Panc1 (cell line): ENCODE measurements around the gene MTUS2. TPM values are rescaled to one million over a fixed set of nuclear protein-coding genes. Genes with fewer than 3 reads are reported as not detected.

Experiments
- ATAC-seq: fragments of 200-7000 bp; cut with Tn5 transposase; 2 replicates; pipeline ENCODE4 v1.9.1; 2020; ENCODE audit warnings: mild to moderate bottlenecking, moderate library complexity
- BruUV-seq: library from RNA; stranded (reverse); fragments of 400-500 nt; replicated peaks from 2 replicates; lab custom pipeline; 2021; lab: Mats Ljungman, UMichigan
- CTCF ChIA-PET: fragments of 300-600 bp; sonication (Branson Sonifier 250); formaldehyde crosslinking; loops from one replicate; lab custom pipeline; 2022; ENCODE audit warnings: antibody characterized with exemption; lab: Charles Lee
- POLR2A ChIA-PET: fragments of 300-600 bp; sonication (Branson Sonifier 250); formaldehyde crosslinking; loops from one replicate; lab custom pipeline; 2022; ENCODE audit warnings: antibody characterized with exemption; lab: Charles Lee
- DNase-seq: peaks from one replicate; pipeline ENCODE4 v3.0.0-alpha.2; 2010; ENCODE audit warnings: low read depth, low spot score
- H3K27ac ChIP-seq: 2 replicates; pipeline ENCODE4 v1.5.1; 2011; ENCODE audit warnings: mild to moderate bottlenecking, low read length, inconsistent platforms
- H3K27me3 ChIP-seq: fragments of 200-500 bp; sonication (Bioruptor generic); 2 replicates; pipeline ENCODE4 v1.6.0; 2014; ENCODE audit warnings: low read length, inconsistent platforms; ENCODE audit not compliant: control insufficient read depth, insufficient read depth
- H3K36me3 ChIP-seq: fragments of 200-500 bp; sonication (Bioruptor generic); 2 replicates; pipeline ENCODE4 v1.5.1; 2014; ENCODE audit warnings: inconsistent platforms, mild to moderate bottlenecking, low read length, moderate library complexity; ENCODE audit not compliant: control insufficient read depth, insufficient read depth
- H3K4me1 ChIP-seq: 2 replicates; pipeline ENCODE4 v1.5.1; 2011; ENCODE audit warnings: inconsistent platforms, mild to moderate bottlenecking, low read length, moderate library complexity; ENCODE audit not compliant: control insufficient read depth, insufficient read depth
- H3K4me3 ChIP-seq, 2 experiments: 2 replicates each; pipeline ENCODE4 v1.5.1; 2011 to 2012; ENCODE audit warnings: low read depth in 2 of 2, low read length in 2 of 2, mild to moderate bottlenecking in 2 of 2, inconsistent platforms in 1 of 2, moderate library complexity in 1 of 2
- H3K9me3 ChIP-seq: fragments of 200-500 bp; sonication (Bioruptor generic); 2 replicates; pipeline ENCODE4 v1.5.1; 2014; ENCODE audit warnings: low read depth, mild to moderate bottlenecking, inconsistent platforms, low read length, moderate library complexity; ENCODE audit not compliant: control insufficient read depth, insufficient read depth
- POLR2AphosphoS5 ChIP-seq: IDR thresholded peaks from 2 replicates; pipeline ENCODE4 v1.6.1; 2012; ENCODE audit warnings: mild to moderate bottlenecking, low read depth, low read length, moderate library complexity
- SIN3A ChIP-seq: IDR thresholded peaks from 2 replicates; pipeline ENCODE4 v1.6.1; 2012; ENCODE audit warnings: low read depth, mild to moderate bottlenecking, low read length, moderate library complexity, borderline replicate concordance; ENCODE audit not compliant: insufficient read depth
- TCF7L2 ChIP-seq: IDR thresholded peaks from 2 replicates; pipeline ENCODE4 v1.6.1; 2011; ENCODE audit warnings: mild to moderate bottlenecking, low read depth, low read length, inconsistent platforms
- in situ Hi-C: cut with HindIII; loops from 2 replicates; pipeline ENCODE4 v1.10.0; 2016; ENCODE audit warnings: low sequenced_read_pairs, low pct_unique_long_range_greater_than_20kb
- intact Hi-C: fragments of 100-400 bp; cut with micrococcal nuclease; formaldehyde crosslinking; loops from one replicate; pipeline ENCODE4 v1.10.0; 2022; ENCODE audit not compliant: unreplicated experiment
- total RNA-seq: library from RNA; stranded (reverse); gene quantifications from one replicate; pipeline ENCODE4 v1.2.1, GENCODE V29; 2021; ENCODE audit not compliant: unreplicated experiment
- TF ChIP-seq, protein P1 (sequence below), 2 experiments: IDR thresholded peaks; 2 replicates each; pipeline ENCODE4 v1.6.1; 2011 to 2012; ENCODE audit warnings: low read depth in 2 of 2, control low read depth in 1 of 2, low read length in 1 of 2, mild to moderate bottlenecking in 1 of 2, moderate library complexity in 1 of 2; ENCODE audit not compliant: insufficient read depth in 1 of 2
- TF ChIP-seq, protein P2 (sequence below): fragments of 450-650 bp; IDR thresholded peaks from 2 replicates; pipeline ENCODE4 v1.5.1; 2017; ENCODE audit warnings: mild to moderate bottlenecking

Gene MTUS2
- total RNA-seq, 1 experiment from 2014 or later, result 0.05 TPM

DNA sequence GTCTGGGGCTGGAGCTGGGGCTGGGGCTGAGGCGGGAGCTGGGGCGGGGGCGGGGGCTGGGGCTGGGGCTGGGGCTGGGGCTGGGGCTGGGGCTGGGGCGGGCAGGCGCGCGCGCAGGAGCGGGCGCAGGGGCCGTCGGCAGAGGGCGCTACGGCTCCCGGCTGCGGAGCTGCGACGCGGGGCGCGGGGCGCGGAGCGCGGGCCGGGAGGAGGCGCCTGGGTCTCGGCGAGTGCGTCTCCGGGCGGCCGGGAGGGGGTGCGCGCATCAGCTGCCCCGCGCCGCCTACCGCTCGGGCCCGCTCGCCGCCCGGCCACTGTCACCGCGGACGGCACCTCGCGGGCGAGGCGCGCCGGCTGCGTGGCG lies 422 bp upstream of the MTUS2 start:
- BruUV-seq, result no TSS peak
- in situ Hi-C loops, result no loop called here
- ChIA-PET POLR2A (no interaction called here), CTCF (interaction anchor here (0.7 kb wide), 1 partner anchor 128 kb away, joined by 3 read pairs; no protein-coding TSS in a partner anchor)
- Histone ChIP-seq H3K36me3 (no peaks in the 10 kb centered on the region), H3K9me3 (no peaks in the 10 kb centered on the region), H3K4me1 (no peaks in the 10 kb centered on the region), H3K4me3 (peak overlapping the region in 1 of 2 experiments; percentile 25; a peak in 2 of 4 replicates), H3K27me3 (peaks cover 14% of the 10 kb centered on the region), H3K27ac (no peak overlapping the region)
- DNase-seq, result no peak
- intact Hi-C loops, result loop anchor here (5.0 kb wide), 1 partner anchor 543 kb away; no protein-coding TSS in a partner anchor
- ATAC-seq, result peak; percentile 93
- TF ChIP-seq, protein P1, sequence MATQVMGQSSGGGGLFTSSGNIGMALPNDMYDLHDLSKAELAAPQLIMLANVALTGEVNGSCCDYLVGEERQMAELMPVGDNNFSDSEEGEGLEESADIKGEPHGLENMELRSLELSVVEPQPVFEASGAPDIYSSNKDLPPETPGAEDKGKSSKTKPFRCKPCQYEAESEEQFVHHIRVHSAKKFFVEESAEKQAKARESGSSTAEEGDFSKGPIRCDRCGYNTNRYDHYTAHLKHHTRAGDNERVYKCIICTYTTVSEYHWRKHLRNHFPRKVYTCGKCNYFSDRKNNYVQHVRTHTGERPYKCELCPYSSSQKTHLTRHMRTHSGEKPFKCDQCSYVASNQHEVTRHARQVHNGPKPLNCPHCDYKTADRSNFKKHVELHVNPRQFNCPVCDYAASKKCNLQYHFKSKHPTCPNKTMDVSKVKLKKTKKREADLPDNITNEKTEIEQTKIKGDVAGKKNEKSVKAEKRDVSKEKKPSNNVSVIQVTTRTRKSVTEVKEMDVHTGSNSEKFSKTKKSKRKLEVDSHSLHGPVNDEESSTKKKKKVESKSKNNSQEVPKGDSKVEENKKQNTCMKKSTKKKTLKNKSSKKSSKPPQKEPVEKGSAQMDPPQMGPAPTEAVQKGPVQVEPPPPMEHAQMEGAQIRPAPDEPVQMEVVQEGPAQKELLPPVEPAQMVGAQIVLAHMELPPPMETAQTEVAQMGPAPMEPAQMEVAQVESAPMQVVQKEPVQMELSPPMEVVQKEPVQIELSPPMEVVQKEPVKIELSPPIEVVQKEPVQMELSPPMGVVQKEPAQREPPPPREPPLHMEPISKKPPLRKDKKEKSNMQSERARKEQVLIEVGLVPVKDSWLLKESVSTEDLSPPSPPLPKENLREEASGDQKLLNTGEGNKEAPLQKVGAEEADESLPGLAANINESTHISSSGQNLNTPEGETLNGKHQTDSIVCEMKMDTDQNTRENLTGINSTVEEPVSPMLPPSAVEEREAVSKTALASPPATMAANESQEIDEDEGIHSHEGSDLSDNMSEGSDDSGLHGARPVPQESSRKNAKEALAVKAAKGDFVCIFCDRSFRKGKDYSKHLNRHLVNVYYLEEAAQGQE (IDR thresholded peaks at IDR 0.05; ENCODE audit: insufficient read depth in 1 of 2, low read depth in 2 of 2, low read length in 1 of 2), result no peak
- TF ChIP-seq POLR2AphosphoS5 (no peak), TCF7L2 (no peak)
- TF ChIP-seq, protein P2, sequence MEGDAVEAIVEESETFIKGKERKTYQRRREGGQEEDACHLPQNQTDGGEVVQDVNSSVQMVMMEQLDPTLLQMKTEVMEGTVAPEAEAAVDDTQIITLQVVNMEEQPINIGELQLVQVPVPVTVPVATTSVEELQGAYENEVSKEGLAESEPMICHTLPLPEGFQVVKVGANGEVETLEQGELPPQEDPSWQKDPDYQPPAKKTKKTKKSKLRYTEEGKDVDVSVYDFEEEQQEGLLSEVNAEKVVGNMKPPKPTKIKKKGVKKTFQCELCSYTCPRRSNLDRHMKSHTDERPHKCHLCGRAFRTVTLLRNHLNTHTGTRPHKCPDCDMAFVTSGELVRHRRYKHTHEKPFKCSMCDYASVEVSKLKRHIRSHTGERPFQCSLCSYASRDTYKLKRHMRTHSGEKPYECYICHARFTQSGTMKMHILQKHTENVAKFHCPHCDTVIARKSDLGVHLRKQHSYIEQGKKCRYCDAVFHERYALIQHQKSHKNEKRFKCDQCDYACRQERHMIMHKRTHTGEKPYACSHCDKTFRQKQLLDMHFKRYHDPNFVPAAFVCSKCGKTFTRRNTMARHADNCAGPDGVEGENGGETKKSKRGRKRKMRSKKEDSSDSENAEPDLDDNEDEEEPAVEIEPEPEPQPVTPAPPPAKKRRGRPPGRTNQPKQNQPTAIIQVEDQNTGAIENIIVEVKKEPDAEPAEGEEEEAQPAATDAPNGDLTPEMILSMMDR, result peak; percentile 78

DNA sequence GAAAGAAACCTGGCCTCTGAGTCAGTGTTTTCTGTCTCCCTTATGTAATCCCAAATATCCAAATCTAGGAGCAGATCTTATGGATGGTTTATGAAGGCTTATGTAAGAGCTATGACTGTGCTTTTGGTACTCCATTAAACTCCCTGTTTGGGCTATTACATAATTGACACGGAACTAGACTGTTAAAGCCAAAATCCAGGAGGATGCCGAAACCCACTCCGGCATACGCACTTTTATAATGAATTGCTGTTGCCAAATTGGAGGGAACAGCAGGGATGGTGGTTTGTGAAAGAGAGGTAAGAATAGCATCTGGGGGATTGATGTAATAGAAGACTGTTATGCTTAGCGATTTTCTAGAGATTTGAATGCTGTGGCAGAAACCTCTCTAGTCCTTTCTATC lies 2.0 kb downstream of the MTUS2 start:
- ATAC-seq (no peak), DNase-seq (no peak)
- H3K27me3 ChIP-seq, result peaks cover 14% of the 10 kb centered on the region
- intact Hi-C loops, result no loop called here
- no peaks in the 10 kb centered on the region for H3K9me3 ChIP-seq
- H3K4me3 ChIP-seq, result no peak overlapping the region
- H3K36me3 ChIP-seq, result no peaks in the 10 kb centered on the region
- no peak overlapping the region for H3K27ac ChIP-seq
- POLR2A ChIA-PET, result no interaction called here
- H3K4me1 ChIP-seq, result no peaks in the 10 kb centered on the region
- CTCF ChIA-PET, result no interaction called here
- in situ Hi-C loops, result no loop called here
- TF ChIP-seq TCF7L2, result no peak
- no TSS peak for BruUV-seq

DNA sequence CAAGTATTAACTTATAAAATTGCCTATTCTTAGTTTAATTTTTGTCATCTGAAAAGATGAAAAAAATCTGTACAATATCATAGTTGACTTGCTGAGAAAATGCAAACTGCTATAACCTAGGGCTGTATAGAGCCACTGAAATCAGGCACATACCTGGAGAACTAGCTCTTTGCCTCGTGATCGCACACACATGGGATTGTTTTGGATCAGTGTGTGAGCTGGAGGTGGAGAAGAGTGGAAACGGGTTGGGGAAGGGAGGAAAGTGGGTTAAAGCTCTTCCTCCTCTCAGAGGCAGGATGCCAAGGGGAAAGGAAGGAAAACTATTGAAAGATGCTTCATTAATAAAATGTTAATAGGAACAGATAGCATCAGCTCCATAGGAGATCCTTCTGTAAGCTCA lies 2.7 kb downstream of the MTUS2 start:
- no TSS peak for BruUV-seq
- peaks cover 14% of the 10 kb centered on the region for H3K27me3 ChIP-seq
- H3K4me1 ChIP-seq, result no peaks in the 10 kb centered on the region
- CTCF ChIA-PET, result no interaction called here
- no peaks in the 10 kb centered on the region for H3K36me3 ChIP-seq
- no peak overlapping the region for H3K27ac ChIP-seq
- in situ Hi-C loops, result no loop called here
- intact Hi-C loops, result no loop called here
- POLR2A ChIA-PET, result no interaction called here
- no peak for DNase-seq
- TF ChIP-seq, protein P2, result no peak
- TF ChIP-seq SIN3A (no peak), POLR2AphosphoS5 (no peak), TCF7L2 (no peak)
- TF ChIP-seq, protein P1 (IDR thresholded peaks at IDR 0.05; ENCODE audit: insufficient read depth in 1 of 2, low read depth in 2 of 2, low read length in 1 of 2), result no peak
- H3K4me3 ChIP-seq, result no peak overlapping the region
- no peak for ATAC-seq
- H3K9me3 ChIP-seq, result no peaks in the 10 kb centered on the region
